ENCODE measurements around the gene ZNF20.
A peak's percentile ranks its signal among the peaks of the same experiment; 100 is the strongest.

The ZNF20 gene

GRCh38 chr19:12139885-12140544, at the start of gene ZNF20:
Gene ZNF20, minus strand, starts transcription at chr19:12140350. Its CDS starts 168 bp downstream, at chr19:12140182.
- DNase-seq = peak; percentile 87

GRCh38 chr19:12187625-12188024, 47.5 kb upstream of the ZNF20 start:
- DNase-seq = no peak

DNA sequence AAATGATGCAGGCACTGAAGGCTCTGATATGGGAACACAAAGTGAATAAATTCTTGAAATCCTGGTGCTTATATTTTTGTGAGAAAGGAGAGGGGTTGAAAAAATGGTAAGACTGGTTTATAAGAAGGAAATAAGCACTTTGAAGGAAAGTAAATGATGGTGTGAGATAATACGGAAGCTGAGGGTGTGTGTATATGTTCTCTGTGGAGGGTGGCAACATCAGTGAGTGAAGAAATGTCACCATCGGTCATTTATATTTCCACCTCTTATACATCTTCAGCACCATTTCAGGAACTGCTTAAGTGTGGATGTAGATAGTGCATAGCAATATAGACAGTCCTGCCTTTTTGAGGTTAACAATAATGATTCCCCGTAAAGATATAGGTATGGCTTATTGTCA, 40.2 kb upstream of the ZNF20 start:
- no peak for DNase-seq

DNA sequence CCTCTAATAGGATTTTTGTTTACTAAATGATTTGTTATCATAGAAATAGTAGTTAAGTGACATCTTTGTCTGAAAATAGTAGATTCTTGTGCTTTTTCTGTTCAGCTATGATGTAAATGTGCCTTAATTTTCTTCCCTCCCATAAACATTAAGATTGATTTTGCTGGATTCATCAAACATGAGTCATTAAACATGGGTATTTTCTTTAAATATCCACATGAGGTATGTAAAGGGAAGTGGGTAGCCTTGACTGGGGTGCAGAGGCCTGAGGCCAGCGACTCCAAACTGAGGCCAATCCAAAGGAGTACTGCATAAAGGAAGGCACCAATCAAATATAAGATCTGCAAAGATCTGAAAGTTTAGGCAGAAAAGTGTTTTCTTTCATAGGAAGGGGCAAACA, 26.5 kb upstream of the ZNF20 start:
- DNase-seq = no peak

- no peak for DNase-seq
Measured at GRCh38 chr19:12163826-12164225, 23.7 kb upstream of the ZNF20 start.

DNA sequence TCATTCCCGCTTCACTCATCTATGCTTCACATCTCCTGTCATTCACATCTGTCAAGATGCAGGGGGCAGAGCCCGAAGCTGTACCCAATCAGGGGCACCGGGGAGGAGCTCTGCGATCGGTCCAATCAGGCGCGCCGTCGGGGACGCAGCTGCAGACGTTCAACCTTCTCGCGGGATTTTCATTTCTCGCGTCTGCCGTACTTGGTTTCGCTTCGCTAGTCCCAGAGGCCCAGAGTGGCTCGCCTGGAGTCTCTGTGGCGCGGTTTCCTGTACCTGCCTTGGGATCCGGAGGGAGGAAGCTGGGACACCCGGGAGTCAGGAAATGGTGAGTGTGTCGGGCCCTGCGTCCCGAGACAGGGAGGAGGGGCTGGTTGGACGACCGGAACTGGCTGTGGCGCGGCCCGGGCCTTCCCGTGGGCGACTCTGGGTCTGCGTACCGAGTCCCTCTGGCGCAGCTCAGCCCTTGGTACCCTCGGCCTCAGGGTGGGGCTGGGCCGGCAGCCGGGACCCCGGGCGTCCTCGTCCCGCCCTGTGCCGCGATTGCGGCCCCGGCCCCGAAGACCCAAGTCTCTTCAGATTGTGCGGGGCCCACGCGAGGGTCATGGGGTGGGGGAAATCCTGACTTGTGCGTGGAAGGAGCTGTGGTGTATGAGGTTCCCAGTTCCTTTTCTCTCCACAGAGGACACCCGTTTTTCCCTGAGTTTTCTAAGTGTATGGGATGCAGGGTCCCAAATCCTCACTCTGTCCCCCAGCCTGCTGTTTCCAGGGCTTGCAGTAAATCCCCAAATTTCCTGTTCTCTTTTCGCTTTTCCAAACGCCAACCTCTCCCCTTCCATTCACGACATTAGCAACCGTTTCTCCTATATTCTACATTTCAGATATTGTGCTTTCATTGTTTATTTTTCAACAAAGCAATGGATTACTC, 23.0 kb upstream of the ZNF20 start, which contains the start of gene ZNF136:
Gene ZNF136, plus strand, starts transcription at position 215 of the 925 bp plus-strand sequence. Its CDS starts 108 bp downstream, at position 323.
- DNase-seq = peak; percentile 93

GRCh38 chr19:12162513-12162881, 22.3 kb upstream of the ZNF20 start:
- no peak for DNase-seq

DNA sequence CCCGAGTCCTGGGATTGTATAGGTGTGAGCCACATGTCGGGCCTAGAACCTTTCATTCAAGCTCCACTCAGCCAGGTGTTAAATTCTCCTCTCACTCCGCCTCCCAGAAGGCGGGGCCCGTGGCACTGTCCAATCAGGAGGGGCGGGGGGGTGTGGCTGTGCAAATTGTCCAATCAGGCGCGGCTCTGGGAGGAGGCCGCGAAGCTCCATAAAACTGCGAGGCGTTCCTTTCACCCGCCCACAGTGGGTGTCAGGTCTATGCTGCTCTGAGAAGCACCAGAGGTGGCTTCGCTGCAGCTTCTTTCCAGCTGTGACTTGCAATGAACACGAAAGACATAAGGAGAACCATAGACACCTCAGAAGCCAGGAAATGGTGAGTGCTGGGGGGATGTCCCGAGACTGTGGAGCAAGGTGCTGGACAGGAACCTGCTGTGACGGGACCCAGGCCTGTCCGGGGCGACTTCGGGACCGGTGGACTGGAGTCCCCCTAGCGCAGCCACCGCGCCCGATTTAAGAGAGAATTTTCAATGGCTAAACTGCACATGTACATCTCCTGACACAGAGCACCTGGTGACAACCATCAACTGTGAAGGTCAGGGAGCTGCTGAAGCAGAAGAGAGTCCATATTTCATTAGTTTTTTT, 19.7 kb upstream of the ZNF20 start:
- DNase-seq = no peak

GRCh38 chr19:12156223-12157058, 16.3 kb upstream of the ZNF20 start, which contains the start of gene ZNF625:
Gene ZNF625, minus strand, starts transcription at chr19:12156734. Its CDS starts 176 bp downstream, at chr19:12156558.
- peak; percentile 18 for DNase-seq

GRCh38 chr19:12155324-12155860, 15.2 kb upstream of the ZNF20 start:
- DNase-seq = no peak

GRCh38 chr19:12145348-12145747, 5.2 kb upstream of the ZNF20 start:
- DNase-seq = no peak

DNA sequence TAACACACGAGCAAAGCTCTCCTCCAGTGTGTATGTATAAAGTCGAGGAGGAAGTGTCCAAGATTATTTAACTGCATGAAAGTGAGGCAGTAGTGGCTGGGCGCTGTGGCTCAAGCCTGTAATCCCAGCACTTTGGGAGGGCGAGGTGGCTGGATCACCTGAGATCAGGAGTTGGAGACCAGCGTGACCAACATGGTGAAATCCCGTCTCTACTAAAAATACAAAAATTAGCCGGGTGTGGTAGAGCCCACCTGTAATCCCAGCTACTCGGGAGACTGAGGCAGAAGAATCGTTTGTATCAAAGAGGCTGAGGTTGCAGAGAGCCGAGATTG, 1.2 kb upstream of the ZNF20 start:
- DNase-seq = no peak

GRCh38 chr19:12140545-12141404, 625 bp upstream of the ZNF20 start:
- DNase-seq = peak; percentile 78

DNA sequence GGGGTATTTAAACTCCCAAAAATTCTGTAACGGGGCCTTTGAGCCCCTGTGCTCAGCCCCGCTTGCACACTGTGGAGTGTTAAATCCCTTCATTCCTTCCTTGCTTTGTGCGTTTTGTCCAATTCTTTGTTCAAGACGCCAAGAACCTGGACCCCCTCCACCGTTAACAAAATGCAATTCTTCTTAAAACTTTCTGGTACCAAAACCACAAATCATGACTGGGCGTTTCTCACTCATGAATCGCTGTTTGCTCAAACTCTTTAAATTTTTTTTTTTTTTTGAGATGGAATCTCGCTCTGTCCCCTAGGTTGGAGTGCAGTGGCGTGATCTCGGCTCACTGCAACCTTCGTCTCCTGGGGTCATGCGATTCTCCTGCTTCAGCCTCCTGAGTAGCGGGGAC, 881 bp downstream of the ZNF20 start:
- DNase-seq = no peak

DNA sequence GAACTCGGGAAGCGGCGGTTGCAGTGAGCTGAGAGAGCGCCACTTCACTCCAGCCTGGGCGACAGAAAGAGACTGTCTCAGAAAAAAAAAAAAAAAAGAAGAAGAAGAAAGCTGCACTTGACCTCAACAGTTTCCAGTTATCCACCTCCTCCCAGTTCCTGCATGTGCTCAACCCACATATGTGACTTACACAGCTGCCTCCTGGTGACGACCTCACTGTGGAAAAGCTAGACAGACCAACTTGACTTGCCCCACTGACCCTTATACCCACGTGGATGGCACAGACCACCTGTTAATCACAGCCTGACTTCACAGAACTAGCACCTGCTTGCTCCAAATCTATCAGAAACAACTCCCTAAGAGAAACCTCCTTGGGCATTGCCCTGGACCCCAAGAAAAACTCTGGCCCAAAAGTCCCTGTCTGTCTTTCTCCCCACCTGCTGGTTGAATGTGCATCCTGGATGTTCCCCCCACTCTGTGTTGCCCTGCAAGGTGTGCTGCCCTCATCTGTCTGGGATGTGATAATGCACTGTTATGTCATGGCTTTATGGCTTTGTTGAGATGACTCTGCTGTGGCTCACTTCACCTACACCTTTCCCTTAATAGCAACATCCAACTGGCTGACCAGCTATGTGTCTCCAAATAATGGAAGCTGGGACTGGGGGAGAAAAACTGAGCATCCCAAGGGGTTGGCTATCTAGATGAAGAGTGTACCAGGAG, 2.8 kb downstream of the ZNF20 start:
- DNase-seq = peak; percentile 28

GRCh38 chr19:12133069-12133468, 7.1 kb downstream of the ZNF20 start:
- no peak for DNase-seq

DNA sequence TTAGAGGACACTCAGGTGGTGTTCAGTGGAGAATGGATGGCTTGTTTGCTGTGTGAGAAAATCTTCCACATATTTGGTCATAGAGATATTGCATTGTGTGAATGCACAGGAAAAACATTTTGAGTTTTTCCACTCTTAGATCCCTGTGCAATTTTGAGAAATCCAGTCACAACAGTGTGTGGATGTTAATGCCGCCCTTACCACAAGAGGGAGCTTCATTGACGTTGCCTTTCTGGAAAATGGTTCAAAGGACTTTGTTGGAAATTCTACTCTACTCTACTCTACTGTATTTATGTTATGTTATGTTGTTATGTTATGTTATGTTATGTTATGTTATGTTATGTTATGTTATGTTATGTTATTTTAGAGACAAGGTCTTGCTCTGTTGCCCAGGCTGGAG, 13.4 kb downstream of the ZNF20 start:
- no peak for DNase-seq

DNA sequence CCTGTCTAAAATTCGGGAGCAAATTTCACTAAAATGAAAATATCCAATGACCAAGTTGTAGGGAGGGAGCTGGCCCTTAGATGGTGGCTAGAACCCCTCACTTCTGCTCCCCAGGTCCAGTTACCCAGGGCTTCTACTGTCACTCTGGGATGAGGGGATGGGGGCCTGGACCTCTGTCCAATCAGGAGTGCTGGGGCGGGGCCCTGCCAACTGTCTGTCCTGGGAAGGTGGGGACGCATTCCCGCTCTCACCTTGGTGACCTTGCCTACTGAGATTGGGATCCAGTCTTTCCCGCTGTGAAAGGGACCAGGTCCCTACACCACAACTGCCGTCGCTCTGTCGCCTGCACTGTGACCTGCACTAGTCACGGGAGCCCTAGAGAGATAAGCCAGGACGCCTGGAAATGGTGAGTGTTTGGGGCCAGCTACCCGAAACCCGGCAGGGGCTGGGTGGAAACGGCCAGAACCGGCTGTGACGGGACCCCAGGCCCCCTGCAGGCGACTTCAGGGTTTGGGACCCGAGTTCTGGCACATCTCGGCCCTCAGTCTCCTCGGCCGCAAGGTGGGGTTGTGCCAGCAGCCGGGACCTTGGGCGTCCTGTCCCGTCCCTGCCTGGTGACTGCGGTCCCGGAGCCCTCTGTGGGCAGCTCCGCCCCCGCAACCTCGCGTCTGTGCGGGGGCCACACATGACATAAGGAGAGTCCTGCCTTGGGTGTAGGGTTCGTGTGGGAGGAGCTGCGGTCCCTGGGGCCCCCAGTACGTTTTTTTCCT, 22.8 kb downstream of the ZNF20 start:
- no peak for DNase-seq

GRCh38 chr19:12113121-12113520, 27.0 kb downstream of the ZNF20 start:
- no peak for DNase-seq

- peak; percentile 1 for DNase-seq
Measured at GRCh38 chr19:12112701-12113100, 27.4 kb downstream of the ZNF20 start.
